ENCODE measurements around the gene ERCC4.
"Not testable (repeated sequence)": the region's sequence is repeated elsewhere in the genome, so short reads cannot be mapped to it uniquely, and the experiment has no call there.

Gene ERCC4

GRCh38 chr16:13904179-13904691 lies 15.7 kb upstream of the ERCC4 start:
- Mint-ChIP-seq H3K9me3 (no peaks in the 10 kb centered on the region), H3K4me1 (peaks cover 8% of the 10 kb centered on the region), H3K36me3 (no peaks in the 10 kb centered on the region), H3K4me3 (no peak overlapping the region), H3K27ac (no peak overlapping the region)
- no peak for ATAC-seq
- DNase-seq (ENCODE audit: low spot score in 2 of 2), result no peak

DNA sequence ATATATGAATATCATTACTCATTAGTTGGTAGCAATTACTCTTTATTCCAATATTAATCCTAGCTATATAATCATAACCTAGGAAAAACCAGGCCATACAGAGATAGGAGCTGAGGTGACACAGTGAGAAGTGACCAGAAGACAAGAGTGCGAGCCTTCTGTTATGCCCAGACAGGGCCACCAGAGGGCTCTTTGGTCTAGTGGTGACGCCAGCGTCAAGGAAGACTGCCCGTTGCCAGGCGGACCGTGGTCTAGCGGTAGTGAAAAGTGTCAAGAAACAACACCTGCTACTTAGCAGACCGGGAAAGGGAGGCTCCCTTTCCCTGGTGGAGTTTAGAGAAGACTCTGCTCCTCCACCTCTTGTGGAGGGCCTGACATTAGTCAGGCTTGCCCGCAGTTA lies 15.1 kb upstream of the ERCC4 start:
- not testable (repeated sequence) for H3K27ac Mint-ChIP-seq; H3K4me1 Mint-ChIP-seq; H3K9me3 Mint-ChIP-seq; DNase-seq (ENCODE audit: low spot score in 2 of 2); H3K4me3 Mint-ChIP-seq; ATAC-seq; H3K36me3 Mint-ChIP-seq

- Mint-ChIP-seq H3K4me3 (no peak overlapping the region), H3K9me3 (no peaks in the 10 kb centered on the region), H3K4me1 (peaks cover 8% of the 10 kb centered on the region), H3K36me3 (no peaks in the 10 kb centered on the region), H3K27ac (no peak overlapping the region)
- no peak for DNase-seq (ENCODE audit: low spot score in 2 of 2)
- no peak for ATAC-seq
Observed at GRCh38 chr16:13906168-13907089, 13.5 kb upstream of the ERCC4 start.

GRCh38 chr16:13907431-13907830 lies 12.5 kb upstream of the ERCC4 start:
- peaks cover 8% of the 10 kb centered on the region for H3K4me1 Mint-ChIP-seq
- ATAC-seq (no peak), DNase-seq (ENCODE audit: low spot score in 2 of 2) (no peak)
- H3K4me3 Mint-ChIP-seq, result no peak overlapping the region
- no peaks in the 10 kb centered on the region for H3K9me3 Mint-ChIP-seq
- no peak overlapping the region for H3K27ac Mint-ChIP-seq
- H3K36me3 Mint-ChIP-seq, result no peaks in the 10 kb centered on the region

- Mint-ChIP-seq H3K36me3 (no peaks in the 10 kb centered on the region), H3K4me1 (peaks cover 8% of the 10 kb centered on the region), H3K9me3 (no peaks in the 10 kb centered on the region), H3K27ac (no peak overlapping the region), H3K4me3 (no peak overlapping the region)
- ATAC-seq (no peak), DNase-seq (ENCODE audit: low spot score in 2 of 2) (no peak)
Observed at GRCh38 chr16:13909069-13909468, 10.9 kb upstream of the ERCC4 start.

DNA sequence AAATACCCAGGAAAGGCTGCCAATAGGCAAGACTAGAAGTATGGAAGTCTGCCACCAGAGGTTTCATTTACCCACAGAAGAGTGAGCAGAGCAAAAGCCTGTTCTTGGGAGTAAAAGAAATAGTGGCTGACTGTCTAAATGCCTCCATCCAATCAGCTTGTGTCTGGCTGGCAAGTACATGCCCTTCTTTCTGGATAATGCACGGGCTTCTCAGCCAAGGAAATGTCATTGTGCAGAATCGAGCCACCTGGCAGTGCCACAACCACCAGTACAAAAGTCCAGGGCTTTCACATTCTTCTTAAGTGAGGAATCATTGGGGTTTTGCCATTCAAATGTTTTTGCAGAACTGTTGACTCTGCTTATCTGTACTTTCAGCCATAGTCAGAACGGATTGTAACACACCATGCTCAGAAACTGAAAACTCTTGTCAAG lies 10.1 kb upstream of the ERCC4 start:
- no peaks in the 10 kb centered on the region for H3K36me3 Mint-ChIP-seq
- H3K27ac Mint-ChIP-seq, result no peak overlapping the region
- DNase-seq (ENCODE audit: low spot score in 2 of 2), result no peak
- ATAC-seq, result no peak
- no peak overlapping the region for H3K4me3 Mint-ChIP-seq
- peaks cover 8% of the 10 kb centered on the region for H3K4me1 Mint-ChIP-seq
- H3K9me3 Mint-ChIP-seq, result no peaks in the 10 kb centered on the region

DNA sequence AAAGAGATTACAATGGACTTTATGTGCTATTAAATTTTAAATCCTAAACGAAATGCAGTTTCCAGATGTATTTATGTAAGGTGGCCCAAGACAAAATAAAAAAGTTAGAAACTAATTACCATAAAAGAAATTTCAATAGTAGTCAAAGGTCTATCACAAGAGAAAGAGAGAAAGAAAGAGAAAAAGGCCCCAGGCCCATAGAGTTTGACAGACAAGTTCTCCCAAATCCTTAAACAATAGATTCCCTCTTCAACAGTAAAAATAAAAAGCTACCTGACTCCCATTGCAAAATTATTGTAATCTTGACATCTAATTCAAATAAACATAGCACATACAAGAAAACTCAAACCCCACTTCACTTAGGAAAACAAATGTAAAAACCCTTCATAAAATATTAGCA lies 8.6 kb upstream of the ERCC4 start:
- no peaks in the 10 kb centered on the region for H3K36me3 Mint-ChIP-seq
- no peaks in the 10 kb centered on the region for H3K9me3 Mint-ChIP-seq
- no peak for DNase-seq (ENCODE audit: low spot score in 2 of 2)
- peaks cover 6% of the 10 kb centered on the region for H3K4me1 Mint-ChIP-seq
- no peak overlapping the region for H3K27ac Mint-ChIP-seq
- no peak for ATAC-seq
- H3K4me3 Mint-ChIP-seq, result no peak overlapping the region

DNA sequence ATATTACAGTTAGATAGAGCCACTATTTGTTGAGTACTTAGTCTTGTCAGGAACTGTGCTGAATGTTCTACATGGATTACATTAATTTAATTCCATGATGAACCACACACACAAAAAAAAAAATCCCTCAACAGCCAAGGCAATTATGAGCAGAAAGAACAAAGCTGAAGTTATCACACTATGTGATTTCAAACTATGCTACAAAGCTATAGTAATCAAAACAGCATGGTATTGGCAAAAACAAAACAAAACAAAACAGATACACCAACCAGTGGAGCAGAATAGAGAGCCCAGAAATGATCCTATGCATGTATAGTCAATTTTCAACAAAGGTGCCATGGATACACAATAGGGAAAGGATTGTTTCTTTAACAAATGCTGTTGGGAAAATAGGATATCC lies 8.1 kb upstream of the ERCC4 start:
- no peaks in the 10 kb centered on the region for H3K9me3 Mint-ChIP-seq
- ATAC-seq (no peak), DNase-seq (ENCODE audit: low spot score in 2 of 2) (no peak)
- peaks cover under 1% of the 10 kb centered on the region for H3K4me1 Mint-ChIP-seq
- H3K27ac Mint-ChIP-seq, result no peak overlapping the region
- no peak overlapping the region for H3K4me3 Mint-ChIP-seq
- no peaks in the 10 kb centered on the region for H3K36me3 Mint-ChIP-seq

GRCh38 chr16:13912891-13913290 lies 7.1 kb upstream of the ERCC4 start:
- ATAC-seq, result no peak
- H3K27ac Mint-ChIP-seq, result no peak overlapping the region

DNA sequence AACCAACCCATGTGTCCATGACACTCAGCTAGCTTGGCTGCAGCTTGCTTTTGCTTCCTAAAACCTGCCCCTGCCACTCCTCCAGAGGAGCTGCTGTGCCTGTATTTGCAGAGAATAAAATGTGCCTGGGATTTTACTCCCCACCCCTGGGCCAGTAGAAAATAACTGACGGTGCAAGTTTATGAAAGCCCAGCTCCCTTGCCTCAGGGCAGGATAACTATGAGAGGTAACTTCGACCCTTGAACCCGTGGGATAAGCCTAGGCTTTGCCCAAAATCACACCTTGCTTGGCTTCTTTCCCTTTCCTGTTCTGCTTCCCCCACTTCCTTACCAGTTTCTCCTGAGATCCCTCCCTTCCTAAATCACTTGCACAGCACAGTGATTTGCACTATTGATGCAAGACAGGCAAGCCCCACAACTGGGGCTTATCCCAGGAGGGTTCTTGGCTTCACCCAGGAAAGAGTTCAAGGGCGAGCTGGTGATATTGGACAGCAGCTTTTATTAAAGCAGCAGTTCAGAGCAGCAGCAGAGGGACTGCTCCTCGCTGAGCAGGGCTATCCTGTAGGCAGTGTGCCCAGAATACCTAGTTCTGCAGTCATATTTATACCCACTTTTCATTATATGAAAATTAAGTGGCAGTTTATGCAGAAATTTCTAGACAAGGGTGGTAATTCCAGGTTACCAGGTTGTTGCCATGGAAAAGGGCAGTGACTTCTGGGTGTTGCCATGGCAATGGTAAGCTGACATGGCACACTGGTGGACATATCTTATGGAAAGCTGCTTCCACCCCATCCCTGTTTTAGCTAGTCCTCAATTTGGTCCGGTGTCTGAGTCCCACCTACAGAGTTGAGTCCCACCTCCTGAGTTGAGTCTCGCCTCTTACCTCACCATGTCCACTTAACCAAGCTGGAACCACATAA lies 6.3 kb upstream of the ERCC4 start:
- H3K4me1 Mint-ChIP-seq, result no peaks in the 10 kb centered on the region
- DNase-seq (ENCODE audit: low spot score in 2 of 2) (no peak), ATAC-seq (no peak)
- no peaks in the 10 kb centered on the region for H3K36me3 Mint-ChIP-seq
- H3K27ac Mint-ChIP-seq, result no peak overlapping the region
- no peaks in the 10 kb centered on the region for H3K9me3 Mint-ChIP-seq
- H3K4me3 Mint-ChIP-seq, result no peak overlapping the region

More at GRCh38 chr16:13912891-13913290, 7.1 kb upstream of the ERCC4 start:
- H3K9me3 Mint-ChIP-seq, result no peaks in the 10 kb centered on the region
- H3K4me3 Mint-ChIP-seq, result no peak overlapping the region
- no peaks in the 10 kb centered on the region for H3K4me1 Mint-ChIP-seq
- H3K36me3 Mint-ChIP-seq, result no peaks in the 10 kb centered on the region
- DNase-seq (ENCODE audit: low spot score in 2 of 2), result no peak

GRCh38 chr16:13915033-13915635 lies 4.8 kb upstream of the ERCC4 start:
- DNase-seq (ENCODE audit: low spot score in 2 of 2), result no peak
- no peak overlapping the region for H3K27ac Mint-ChIP-seq
- peaks cover 11% of the 10 kb centered on the region for H3K4me1 Mint-ChIP-seq

GRCh38 chr16:13919330-13919682 lies 648 bp upstream of the ERCC4 start:
- Mint-ChIP-seq H3K4me3 (peak overlapping the region; percentile 98), H3K9me3 (no peaks in the 10 kb centered on the region), H3K36me3 (peaks cover 14% of the 10 kb centered on the region), H3K4me1 (peaks cover 28% of the 10 kb centered on the region), H3K27ac (peak overlapping the region; percentile 99)
- ATAC-seq (peak; percentile 27), DNase-seq (ENCODE audit: low spot score in 2 of 2) (no peak)

More at GRCh38 chr16:13915033-13915635, 4.8 kb upstream of the ERCC4 start:
- Mint-ChIP-seq H3K9me3 (no peaks in the 10 kb centered on the region), H3K4me3 (no peak overlapping the region), H3K36me3 (peaks cover 7% of the 10 kb centered on the region)
- no peak for ATAC-seq

DNA sequence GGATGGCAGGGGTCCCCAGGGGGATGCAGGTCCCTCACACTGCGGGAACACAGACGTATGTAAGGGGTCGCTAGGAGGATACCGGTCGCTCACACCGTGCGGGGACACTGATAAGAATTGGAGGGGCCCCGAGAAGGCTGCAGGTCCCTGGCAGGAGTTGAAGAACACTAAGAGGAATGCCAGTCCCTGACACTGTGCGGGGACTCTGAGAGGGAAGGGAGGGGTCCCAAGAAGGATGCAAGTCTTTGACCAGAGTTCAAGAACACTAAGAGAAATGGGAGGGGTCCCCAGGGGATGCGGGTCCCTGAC lies 510 bp downstream of the ERCC4 start:
- Mint-ChIP-seq H3K27ac (peak overlapping the region; percentile 99), H3K36me3 (peaks cover 20% of the 10 kb centered on the region), H3K9me3 (no peaks in the 10 kb centered on the region), H3K4me1 (peaks cover 28% of the 10 kb centered on the region), H3K4me3 (peak overlapping the region; percentile 98)
- DNase-seq (ENCODE audit: low spot score in 2 of 2), result no peak
- no peak for ATAC-seq

GRCh38 chr16:13921328-13921727 lies 1.4 kb downstream of the ERCC4 start:
- Mint-ChIP-seq H3K27ac (peak overlapping the region; percentile 99), H3K4me1 (peaks cover 34% of the 10 kb centered on the region), H3K36me3 (peaks cover 26% of the 10 kb centered on the region), H3K4me3 (peak overlapping the region; percentile 98), H3K9me3 (no peaks in the 10 kb centered on the region)
- ATAC-seq (no peak), DNase-seq (ENCODE audit: low spot score in 2 of 2) (no peak)

DNA sequence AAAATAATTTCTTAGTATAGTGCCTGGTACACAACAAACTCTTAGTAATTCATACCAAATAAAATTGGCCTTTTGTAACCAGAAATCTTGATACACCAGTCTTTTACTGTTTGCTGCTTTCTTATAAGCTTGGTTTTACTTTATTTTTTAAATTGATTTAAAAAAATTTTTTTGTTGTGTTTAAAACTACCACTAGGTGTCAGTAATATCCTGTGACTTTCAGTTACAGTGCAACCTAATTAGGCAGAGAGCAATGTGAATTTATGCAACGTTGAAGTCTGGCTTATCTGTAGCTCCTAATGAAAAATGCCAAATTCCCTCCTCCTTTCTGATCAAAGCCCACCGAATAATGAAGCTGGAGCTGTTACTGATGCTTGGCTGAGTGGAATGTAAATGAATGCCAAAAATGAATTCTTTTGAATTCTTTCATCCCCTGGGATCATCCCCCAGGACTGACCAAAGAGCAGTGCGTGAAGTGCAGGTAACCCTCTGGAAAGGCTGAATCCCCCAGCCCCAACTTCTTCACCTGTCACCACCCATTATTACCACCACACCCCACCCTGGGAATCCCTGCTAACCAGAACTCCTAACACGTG lies 3.8 kb downstream of the ERCC4 start:
- DNase-seq (ENCODE audit: low spot score in 2 of 2) (no peak), ATAC-seq (no peak)
- H3K4me3 Mint-ChIP-seq, result no peak overlapping the region
- peaks cover 35% of the 10 kb centered on the region for H3K4me1 Mint-ChIP-seq
- H3K27ac Mint-ChIP-seq, result no peak overlapping the region
- H3K9me3 Mint-ChIP-seq, result no peaks in the 10 kb centered on the region
- H3K36me3 Mint-ChIP-seq, result peaks cover 40% of the 10 kb centered on the region
